CD4-positive, CD25-positive, alpha-beta regulatory T cell (primary cell): ENCODE results near the gene MMADHC. TPM values are rescaled to one million over a fixed set of nuclear protein-coding genes. Genes with fewer than 3 reads are reported as not detected.

Source experiments
- ATAC-seq, 2 donors: fragments of 150-1000 bp; cut with Tn5 transposase; one replicate each; pipeline ENCODE4 v1.10.0; 2021; ENCODE audit warnings: low read depth in 2 of 2, moderate number of reproducible peaks in 2 of 2, moderate library complexity in 1 of 2
- DNase-seq, 3 donors: peaks; one replicate each; pipeline versions ENCODE4 v3.0.0 to v3.0.0-alpha.2; 2012 to 2022; ENCODE audit warnings: mixed read lengths in 1 of 3
- H3K27ac ChIP-seq: one replicate; pipeline ENCODE4 v1.7.0; 2013; ENCODE audit warnings: mild to moderate bottlenecking, low read length; ENCODE audit not compliant: insufficient read depth, poor library complexity, severe bottlenecking
- H3K27me3 ChIP-seq: one replicate; pipeline ENCODE4 v1.7.0; 2013; ENCODE audit warnings: low read length; ENCODE audit not compliant: control insufficient read depth, insufficient read depth
- H3K36me3 ChIP-seq: one replicate; pipeline ENCODE4 v1.7.0; 2013; ENCODE audit warnings: mild to moderate bottlenecking, low read length, moderate library complexity; ENCODE audit not compliant: control insufficient read depth, insufficient read depth
- H3K4me1 ChIP-seq: 2 replicates; pipeline ENCODE4 v1.7.0; 2013; ENCODE audit warnings: mild to moderate bottlenecking, low read length; ENCODE audit not compliant: insufficient read depth, control insufficient read depth, poor library complexity, severe bottlenecking
- H3K4me3 ChIP-seq: one replicate; pipeline ENCODE4 v1.7.0; 2013; ENCODE audit warnings: low read depth, mild to moderate bottlenecking, low read length, moderate library complexity
- H3K9me3 ChIP-seq, 2 experiments: 1 replicate in 1 of 2; 2 replicates in 1 of 2; pipeline ENCODE4 v1.7.0; 2013; ENCODE audit warnings: low read length in 2 of 2, mild to moderate bottlenecking in 1 of 2, moderate library complexity in 1 of 2; ENCODE audit not compliant: control insufficient read depth in 2 of 2
- H3K27ac Mint-ChIP-seq, 3 donors: one replicate each; pipeline ENCODE4 v1.8.0; 2020 to 2022; ENCODE audit warnings: mild to moderate bottlenecking in 3 of 3, mixed read lengths in 3 of 3, moderate library complexity in 2 of 3
- H3K27me3 Mint-ChIP-seq: one replicate; pipeline ENCODE4 v1.8.0; 2022; ENCODE audit warnings: mild to moderate bottlenecking, mixed read lengths
- H3K36me3 Mint-ChIP-seq: one replicate; pipeline ENCODE4 v1.8.0; 2020; ENCODE audit warnings: mixed read lengths
- H3K4me1 Mint-ChIP-seq, 4 donors: one replicate each; pipeline ENCODE4 v1.8.0; 2020 to 2022; ENCODE audit warnings: mixed read lengths in 4 of 4, mild to moderate bottlenecking in 1 of 4
- H3K4me3 Mint-ChIP-seq, 4 donors: one replicate each; pipeline ENCODE4 v1.8.0; 2020 to 2022; ENCODE audit warnings: mild to moderate bottlenecking in 4 of 4, mixed read lengths in 4 of 4, moderate library complexity in 3 of 4
- H3K9me3 Mint-ChIP-seq, 7 donors: one replicate each; pipeline ENCODE4 v1.8.0; 2020 to 2022; ENCODE audit warnings: mixed read lengths in 7 of 7, mild to moderate bottlenecking in 3 of 7, moderate library complexity in 2 of 7
- polyA plus RNA-seq, 4 donors: library from polyadenylated mRNA; unstranded; fragments of 300-500 nt; fragmentation: Illumina TruSeq; gene quantifications; one replicate each; pipeline ENCODE4 v1.2.3, GENCODE V29; 2021
- total RNA-seq: library from RNA; stranded (reverse); gene quantifications from one replicate; pipeline ENCODE4 v1.2.3, GENCODE V29; 2022

MMADHC gene
- total RNA-seq (72.5 TPM), polyA plus RNA-seq (100 to 1,000 TPM; 139 to 200 (median 174) TPM)

DNA sequence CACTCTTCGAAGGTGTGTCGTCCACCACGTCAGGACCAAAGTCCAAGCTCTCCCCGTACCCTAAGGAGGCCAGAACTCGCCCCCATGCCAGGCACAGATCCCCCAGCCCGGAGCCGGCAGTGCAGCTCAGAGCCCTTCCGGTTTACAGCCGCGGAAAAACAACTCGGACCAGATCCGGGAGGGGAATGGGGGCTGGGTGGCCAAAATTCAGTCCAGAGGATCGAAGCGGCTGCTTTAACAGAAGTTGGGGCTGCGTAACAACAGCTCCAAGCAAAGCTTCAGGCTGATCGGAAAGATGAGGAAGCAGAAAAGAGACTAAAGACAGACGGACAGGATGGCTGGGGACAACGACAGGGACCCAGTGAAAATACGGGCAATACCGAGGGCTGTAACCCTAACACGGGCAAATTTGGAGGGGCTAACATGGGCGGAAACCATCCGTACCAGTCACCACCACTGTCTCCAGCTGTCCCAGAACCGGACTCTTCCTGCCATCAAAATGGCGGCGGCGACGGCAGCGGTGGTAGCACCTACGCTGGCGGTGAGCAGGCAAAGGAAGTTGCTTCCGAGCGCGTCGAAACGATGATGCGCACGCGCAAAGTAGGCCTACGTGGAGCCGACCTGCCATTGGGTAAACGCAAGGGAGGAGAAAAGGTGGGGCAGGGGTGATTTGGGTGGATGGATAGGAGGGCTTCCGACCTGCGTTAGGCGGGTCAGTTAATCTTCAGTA lies at the start of gene MMADHC:
MMADHC (minus strand) TSS at position 556 of the 730 bp plus-strand sequence. CDS start 678 bp downstream, outside the sequence.
- Histone ChIP-seq H3K9me3 (no peaks in the 10 kb centered on the region), H3K27ac (peak within 1 kb of the TSS; percentile 92), H3K4me3 (peak within 1 kb of the TSS; percentile 100), H3K36me3 (peaks cover 16% of the 10 kb centered on the region), H3K4me1 (peaks cover 35% of the 10 kb centered on the region), H3K27me3 (no peaks in the 10 kb centered on the region)
- DNase-seq (peak; percentile 89 to 98 (median 92)), ATAC-seq (peak; percentile 96)
- H3K27me3 Mint-ChIP-seq, result peaks cover 34% of the 10 kb centered on the region
- peak within 1 kb of the TSS; percentile 94 to 97 (median 94) for H3K4me3 Mint-ChIP-seq
- H3K4me1 Mint-ChIP-seq, result peaks cover 36 to 53% (median 38%) of the 10 kb centered on the region in 4 donors
- H3K9me3 Mint-ChIP-seq, result no peaks in the 10 kb centered on the region
- peak within 1 kb of the TSS; percentile 98 to 99 (median 98) for H3K27ac Mint-ChIP-seq
- H3K36me3 Mint-ChIP-seq, result peaks cover 23% of the 10 kb centered on the region

DNA sequence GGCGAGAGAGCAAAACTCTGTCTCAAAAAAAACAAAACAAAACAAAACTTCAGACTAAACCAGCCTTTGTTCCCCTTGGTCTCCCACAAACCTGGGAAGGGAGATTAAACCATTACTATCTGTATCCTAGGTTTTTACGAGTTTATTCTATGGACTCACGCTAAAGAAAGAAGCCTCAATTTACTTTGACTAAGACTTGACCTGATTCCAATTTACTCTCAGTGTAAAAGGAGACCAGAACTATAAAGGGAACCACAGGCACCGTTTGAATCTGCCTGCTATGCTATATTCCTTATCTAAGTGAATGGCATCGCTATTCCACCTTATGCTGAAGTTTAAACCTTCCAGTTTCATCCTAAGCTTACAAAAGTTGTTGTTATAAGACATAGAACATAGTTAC lies 46.5 kb upstream of the MMADHC start:
- Histone ChIP-seq H3K4me1 (no peaks in the 10 kb centered on the region), H3K36me3 (no peaks in the 10 kb centered on the region), H3K27me3 (no peaks in the 10 kb centered on the region), H3K9me3 (peaks cover 0 to 2% of the 10 kb centered on the region in 2 experiments), H3K4me3 (no peak overlapping the region), H3K27ac (no peak overlapping the region)
- Mint-ChIP-seq H3K4me1 (no peaks in the 10 kb centered on the region), H3K9me3 (peaks cover 0 to 4% (median 0%) of the 10 kb centered on the region in 7 donors), H3K4me3 (no peak overlapping the region), H3K27me3 (no peaks in the 10 kb centered on the region), H3K36me3 (no peaks in the 10 kb centered on the region), H3K27ac (no peak overlapping the region)
- ATAC-seq (no peak), DNase-seq (no peak)

DNA sequence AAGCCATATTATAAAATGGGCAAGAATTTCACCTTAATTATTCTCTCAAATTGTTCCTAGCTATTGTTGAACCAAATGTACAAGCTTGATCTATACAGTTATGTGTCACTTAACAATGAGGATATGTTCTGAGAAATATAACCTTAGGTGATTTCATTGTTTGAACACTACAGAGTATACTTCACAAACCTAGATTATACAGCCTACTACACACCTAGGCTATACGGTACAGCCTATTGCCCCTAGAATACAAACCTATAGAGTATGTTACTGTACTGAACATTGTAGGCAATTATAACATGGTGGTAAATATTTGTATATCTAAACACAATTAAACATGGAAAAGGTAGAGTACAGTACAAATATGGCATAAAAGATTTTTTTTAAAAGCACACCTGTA lies 42.9 kb upstream of the MMADHC start:
- Histone ChIP-seq H3K4me1 (no peaks in the 10 kb centered on the region), H3K4me3 (no peak overlapping the region), H3K27ac (no peak overlapping the region), H3K27me3 (no peaks in the 10 kb centered on the region), H3K9me3 (no peaks in the 10 kb centered on the region), H3K36me3 (no peaks in the 10 kb centered on the region)
- H3K27me3 Mint-ChIP-seq, result no peaks in the 10 kb centered on the region
- no peaks in the 10 kb centered on the region for H3K4me1 Mint-ChIP-seq
- no peaks in the 10 kb centered on the region for H3K9me3 Mint-ChIP-seq
- DNase-seq, result no peak
- H3K36me3 Mint-ChIP-seq, result no peaks in the 10 kb centered on the region
- H3K4me3 Mint-ChIP-seq, result no peak overlapping the region
- no peak for ATAC-seq
- no peak overlapping the region for H3K27ac Mint-ChIP-seq

DNA sequence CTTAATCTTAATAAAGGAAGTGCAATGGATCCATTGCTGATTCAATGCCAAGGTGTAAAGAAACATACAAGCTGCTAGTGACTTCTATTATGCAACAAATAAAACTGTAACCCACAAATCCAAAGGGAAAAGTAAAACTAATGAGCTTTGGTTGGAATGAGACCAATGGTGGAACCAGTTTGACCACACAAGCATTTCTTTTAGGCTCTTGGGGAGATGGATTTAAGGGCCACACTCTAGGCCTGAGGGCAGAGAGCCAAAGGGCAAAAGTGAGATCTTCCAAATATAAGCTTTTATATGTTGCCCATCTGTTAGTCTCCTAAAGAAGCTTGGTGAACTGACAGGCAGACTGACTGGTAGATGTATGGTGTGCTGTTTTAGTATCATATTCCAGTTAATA lies 41.5 kb upstream of the MMADHC start:
- H3K9me3 Mint-ChIP-seq, result no peaks in the 10 kb centered on the region
- no peak overlapping the region for H3K27ac Mint-ChIP-seq
- no peaks in the 10 kb centered on the region for H3K36me3 Mint-ChIP-seq
- Histone ChIP-seq H3K4me1 (no peaks in the 10 kb centered on the region), H3K27ac (no peak overlapping the region), H3K9me3 (no peaks in the 10 kb centered on the region), H3K27me3 (peaks cover 2% of the 10 kb centered on the region), H3K36me3 (no peaks in the 10 kb centered on the region), H3K4me3 (no peak overlapping the region)
- no peak overlapping the region for H3K4me3 Mint-ChIP-seq
- H3K4me1 Mint-ChIP-seq, result no peaks in the 10 kb centered on the region
- DNase-seq, result no peak
- ATAC-seq, result no peak
- H3K27me3 Mint-ChIP-seq, result no peaks in the 10 kb centered on the region

DNA sequence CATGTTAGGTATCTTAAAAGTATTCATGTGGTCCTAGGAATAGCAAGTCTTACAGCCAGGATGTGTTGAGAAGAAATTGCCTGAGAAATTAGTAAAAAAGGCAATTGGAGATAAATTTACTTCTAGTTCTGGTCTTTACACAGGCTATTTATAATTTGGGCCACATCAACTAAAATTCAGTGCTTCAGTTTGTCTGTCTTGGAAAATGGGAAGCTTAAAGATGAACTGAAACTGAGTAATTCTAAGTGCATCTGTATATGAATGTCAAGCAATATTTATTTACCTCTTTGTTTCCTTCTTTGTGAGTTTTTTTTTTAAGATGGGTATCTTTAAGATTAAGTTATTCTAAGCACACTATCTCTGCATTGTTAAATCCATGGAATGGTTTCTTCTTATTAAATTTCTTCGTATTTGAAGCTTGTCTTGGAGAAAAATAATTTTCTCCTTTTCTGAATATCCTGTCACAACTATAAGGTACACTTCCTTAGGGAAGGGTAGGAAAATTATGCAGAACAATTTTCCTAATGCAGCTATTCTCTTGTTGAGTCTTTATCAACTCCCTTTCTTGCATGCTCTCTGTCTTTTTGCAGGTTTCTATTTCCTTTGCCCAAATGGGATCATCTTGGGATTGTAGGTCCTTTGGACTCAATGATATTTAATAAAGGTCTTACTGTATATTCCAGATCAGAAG lies 39.7 kb upstream of the MMADHC start:
- Histone ChIP-seq H3K36me3 (no peaks in the 10 kb centered on the region), H3K27ac (no peak overlapping the region), H3K9me3 (no peaks in the 10 kb centered on the region), H3K4me1 (no peaks in the 10 kb centered on the region), H3K4me3 (no peak overlapping the region), H3K27me3 (peaks cover 2% of the 10 kb centered on the region)
- no peak overlapping the region for H3K4me3 Mint-ChIP-seq
- H3K4me1 Mint-ChIP-seq, result no peaks in the 10 kb centered on the region
- no peaks in the 10 kb centered on the region for H3K9me3 Mint-ChIP-seq
- peaks cover under 1% of the 10 kb centered on the region for H3K27me3 Mint-ChIP-seq
- H3K27ac Mint-ChIP-seq, result no peak overlapping the region
- DNase-seq (no peak), ATAC-seq (no peak)
- no peaks in the 10 kb centered on the region for H3K36me3 Mint-ChIP-seq

DNA sequence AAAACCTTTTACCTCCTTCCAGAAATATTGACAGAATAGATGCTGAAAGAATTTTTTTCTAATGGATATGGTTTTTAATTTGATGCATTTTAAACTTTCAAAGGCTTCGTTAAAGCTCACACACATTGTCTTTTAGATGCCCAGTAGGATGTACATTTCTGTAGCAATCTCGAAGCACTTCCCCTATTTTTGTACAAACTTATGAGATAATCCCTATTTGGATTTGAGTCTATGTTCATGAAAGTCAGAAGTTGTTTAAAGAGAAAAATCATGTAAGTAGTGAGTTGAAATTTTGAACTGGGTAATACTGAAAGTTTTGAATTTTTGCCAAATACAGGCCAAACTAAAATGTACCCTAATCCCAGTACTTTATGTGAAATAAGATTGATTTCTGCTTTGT lies 38.1 kb upstream of the MMADHC start:
- H3K4me3 Mint-ChIP-seq, result no peak overlapping the region
- ATAC-seq (no peak), DNase-seq (no peak)
- Histone ChIP-seq H3K36me3 (no peaks in the 10 kb centered on the region), H3K4me1 (no peaks in the 10 kb centered on the region), H3K27ac (no peak overlapping the region), H3K9me3 (no peaks in the 10 kb centered on the region), H3K27me3 (peaks cover 2% of the 10 kb centered on the region), H3K4me3 (no peak overlapping the region)
- no peaks in the 10 kb centered on the region for H3K36me3 Mint-ChIP-seq
- H3K4me1 Mint-ChIP-seq, result no peaks in the 10 kb centered on the region
- no peak overlapping the region for H3K27ac Mint-ChIP-seq
- H3K9me3 Mint-ChIP-seq, result no peaks in the 10 kb centered on the region
- H3K27me3 Mint-ChIP-seq, result peaks cover 8% of the 10 kb centered on the region

DNA sequence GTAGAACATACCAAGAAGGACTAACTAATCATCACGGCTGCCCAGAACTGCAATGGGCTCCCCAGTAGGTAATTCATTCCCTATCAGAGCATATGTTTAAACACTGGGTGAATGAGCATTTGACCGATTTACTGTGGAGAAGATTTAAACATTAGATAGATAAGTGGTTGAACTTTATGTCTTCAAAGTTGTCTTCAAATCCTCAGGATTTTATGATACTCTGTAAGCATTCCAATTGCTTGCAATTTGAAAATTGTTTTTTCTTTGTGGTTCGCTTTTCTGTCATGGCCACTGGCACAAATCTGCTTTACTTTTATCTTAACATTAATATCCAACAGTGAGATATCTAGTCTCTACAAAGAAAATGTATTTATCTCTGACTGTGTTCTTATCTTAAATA lies 37.7 kb upstream of the MMADHC start:
- Mint-ChIP-seq H3K36me3 (no peaks in the 10 kb centered on the region), H3K27me3 (peaks cover 12% of the 10 kb centered on the region), H3K27ac (no peak overlapping the region), H3K9me3 (no peaks in the 10 kb centered on the region), H3K4me3 (no peak overlapping the region), H3K4me1 (no peaks in the 10 kb centered on the region)
- H3K36me3 ChIP-seq, result no peaks in the 10 kb centered on the region
- H3K9me3 ChIP-seq, result no peaks in the 10 kb centered on the region
- DNase-seq, result no peak
- no peak for ATAC-seq
- H3K4me3 ChIP-seq, result no peak overlapping the region
- H3K27ac ChIP-seq, result no peak overlapping the region
- no peaks in the 10 kb centered on the region for H3K4me1 ChIP-seq
- peaks cover 2% of the 10 kb centered on the region for H3K27me3 ChIP-seq

DNA sequence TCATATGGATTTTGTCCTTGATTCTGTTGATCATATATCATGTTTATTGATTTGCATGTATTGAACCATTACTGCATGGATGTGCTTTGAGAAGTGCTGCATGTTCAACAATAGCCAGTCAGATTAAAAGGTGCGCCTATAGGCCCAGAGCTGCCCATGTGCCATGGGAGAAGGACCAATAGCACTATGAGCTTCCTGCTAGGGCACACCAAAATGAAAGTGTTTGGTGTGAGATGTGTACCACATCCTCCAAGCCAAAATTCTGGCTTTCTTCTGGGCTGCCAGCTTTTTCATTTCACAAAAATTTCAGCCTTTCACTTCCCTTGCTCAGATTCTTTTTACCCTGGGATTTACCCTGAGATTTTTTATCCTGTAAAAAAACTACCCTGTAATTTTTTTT lies 34.8 kb upstream of the MMADHC start:
- Mint-ChIP-seq H3K4me3 (no peak overlapping the region), H3K27ac (no peak overlapping the region), H3K4me1 (no peaks in the 10 kb centered on the region), H3K9me3 (no peaks in the 10 kb centered on the region), H3K36me3 (no peaks in the 10 kb centered on the region), H3K27me3 (peaks cover 21% of the 10 kb centered on the region)
- Histone ChIP-seq H3K9me3 (no peaks in the 10 kb centered on the region), H3K27ac (no peak overlapping the region), H3K4me1 (no peaks in the 10 kb centered on the region), H3K27me3 (peaks cover 8% of the 10 kb centered on the region), H3K36me3 (no peaks in the 10 kb centered on the region), H3K4me3 (no peak overlapping the region)
- DNase-seq (no peak), ATAC-seq (no peak)
